Left kidney (tissue), 2 donors: ENCODE measurements around the gene NPM3. TPM values are rescaled to one million over a fixed set of nuclear protein-coding genes. Genes with fewer than 3 reads are reported as not detected.
"Not testable (repeated sequence)": the region's sequence is repeated elsewhere in the genome, so short reads cannot be mapped to it uniquely, and the experiment has no call there.

Experiments
- DNase-seq: peaks from one replicate; pipeline ENCODE4 v3.0.0-alpha.2; 2013
- polyA plus RNA-seq: library from polyadenylated mRNA; unstranded; fragments of 120-200 nt; gene quantifications from one replicate; pipeline ENCODE4 v1.2.1, GENCODE V29; 2013; ENCODE audit not compliant: insufficient read length

Gene NPM3
- polyA plus RNA-seq, 1 donor, result 49.1 TPM

DNA sequence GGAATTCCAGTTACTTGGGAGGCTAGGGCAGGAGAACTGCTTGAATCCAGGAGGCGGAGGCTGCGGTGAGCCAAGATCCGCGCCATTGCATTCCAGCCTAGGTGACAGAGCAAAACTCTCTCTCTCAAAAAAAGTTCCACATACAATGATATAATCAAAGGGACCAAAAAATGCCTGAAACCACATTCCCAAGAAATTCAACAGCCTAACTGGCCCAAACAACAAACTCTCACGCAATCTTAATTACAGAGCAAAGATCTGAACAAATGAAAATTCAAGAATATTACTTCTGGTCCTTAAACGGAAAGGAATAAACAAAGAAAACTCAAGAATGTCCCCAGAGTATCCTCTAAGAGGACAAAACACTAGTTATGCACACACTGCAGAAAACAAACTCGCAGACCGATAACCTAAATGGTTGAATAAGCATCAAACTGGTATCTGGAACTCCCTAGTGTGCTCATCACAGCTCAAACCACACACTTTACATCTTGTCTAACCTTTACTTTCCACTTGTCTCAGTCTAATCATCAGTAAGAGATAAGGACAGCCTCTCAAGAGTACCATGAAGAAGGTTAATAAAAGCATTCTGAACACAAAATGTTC lies 31.3 kb upstream of the NPM3 start:
- DNase-seq, result no peak

DNA sequence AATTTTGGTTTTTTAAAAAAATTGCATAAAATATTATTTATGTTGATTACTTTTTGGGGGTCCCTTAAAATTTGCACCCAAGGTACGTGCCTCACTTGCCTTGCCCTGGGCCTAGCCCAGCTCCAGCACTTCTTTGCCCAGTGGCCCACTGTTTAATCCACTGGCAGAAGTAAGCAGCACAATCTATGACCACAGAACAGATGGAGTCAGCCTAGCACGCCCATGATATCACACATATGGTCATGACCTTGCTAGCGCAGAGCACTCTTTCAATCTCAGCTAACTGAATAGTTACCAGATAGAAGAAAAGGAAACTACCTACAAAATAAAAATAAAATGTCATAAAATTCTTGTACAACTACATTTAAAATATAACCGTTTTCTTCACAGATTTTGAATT lies 29.4 kb upstream of the NPM3 start:
- DNase-seq, result no peak

DNA sequence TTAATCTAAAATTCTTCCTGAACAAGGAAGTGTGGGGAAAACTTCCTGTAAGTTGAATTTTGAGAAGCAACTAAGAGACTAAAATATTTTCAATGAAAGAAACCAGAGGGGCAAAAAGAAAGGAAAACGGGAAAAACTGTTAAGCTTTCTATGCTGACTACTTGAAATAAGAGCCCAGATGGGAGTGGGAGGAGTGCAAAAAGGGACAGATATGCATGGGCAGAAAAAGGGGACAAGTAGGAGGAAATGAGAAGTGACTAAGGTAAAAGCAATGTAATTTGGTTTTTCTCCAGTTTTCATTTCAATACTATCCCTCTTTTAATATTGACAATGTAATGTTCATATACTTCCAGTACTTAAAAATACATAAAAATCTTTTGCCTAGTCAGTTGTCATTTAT lies 23.9 kb upstream of the NPM3 start:
- DNase-seq, result no peak

DNA sequence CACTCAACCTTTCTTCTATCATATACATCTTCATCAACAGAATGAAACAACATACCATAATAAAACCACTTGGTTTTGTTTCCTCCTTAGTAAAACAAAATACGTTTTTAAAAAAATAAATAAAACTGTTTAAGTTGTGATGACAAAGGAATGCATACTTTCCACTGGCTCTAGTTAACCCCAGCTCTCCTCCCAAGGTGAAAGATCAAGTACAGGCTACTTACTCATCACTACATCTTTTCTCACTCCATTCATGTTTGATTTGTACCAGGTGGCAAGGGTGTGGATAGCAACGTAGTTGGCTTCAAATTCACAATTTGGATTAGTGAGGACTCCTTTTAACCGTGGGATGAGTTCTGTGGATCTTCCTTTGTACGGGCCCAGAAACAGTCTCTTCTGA lies 20.3 kb upstream of the NPM3 start:
- DNase-seq, result no peak

DNA sequence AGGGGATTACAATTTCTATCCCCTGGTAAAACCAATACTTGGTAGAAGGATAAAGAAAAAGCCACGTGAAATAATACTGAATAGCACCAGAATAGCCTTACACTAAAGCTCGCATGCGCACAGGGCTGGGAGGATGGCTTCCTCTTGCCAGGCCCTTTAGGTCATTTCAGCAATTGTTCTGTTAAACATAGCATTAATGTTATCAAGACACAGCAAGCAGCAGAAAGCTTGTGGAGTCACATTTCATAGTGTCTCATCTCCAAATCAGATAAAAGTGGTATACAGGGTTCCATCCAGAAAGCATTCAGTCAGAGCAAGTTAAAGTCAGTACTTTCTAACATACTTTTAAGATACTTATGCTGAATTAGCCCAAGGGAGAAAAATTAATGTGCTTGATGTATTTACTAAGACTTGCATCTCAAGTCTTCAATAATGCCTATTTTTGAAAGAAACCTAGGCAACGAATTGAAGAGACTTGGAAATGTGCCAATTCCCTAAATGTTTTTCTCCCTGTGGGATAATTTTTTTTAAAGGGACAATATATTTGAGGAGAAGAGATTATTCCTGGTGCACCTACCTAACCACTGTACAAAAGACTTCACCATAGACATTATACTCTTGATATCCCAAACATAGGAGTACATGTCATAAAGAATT lies 14.3 kb upstream of the NPM3 start:
- no peak for DNase-seq

DNA sequence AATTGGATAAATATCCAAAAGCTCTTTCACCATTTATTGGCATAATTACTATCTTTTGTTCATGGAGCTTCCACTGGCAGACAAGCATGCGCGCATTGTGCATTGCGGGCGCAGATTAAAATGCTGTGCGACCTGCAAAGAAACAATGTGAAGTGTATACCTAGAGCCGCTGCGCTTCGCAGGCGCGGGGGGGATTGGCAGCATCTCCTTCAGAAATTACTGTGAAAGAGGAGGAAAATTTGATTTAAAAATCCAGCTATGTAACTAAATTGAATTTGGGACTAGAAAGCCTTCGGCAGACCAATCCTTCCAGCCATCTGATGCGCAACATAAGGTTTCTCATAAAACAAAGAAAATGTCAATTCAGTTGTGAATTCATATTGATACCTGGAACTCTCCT lies 10.3 kb upstream of the NPM3 start:
- DNase-seq, result no peak

DNA sequence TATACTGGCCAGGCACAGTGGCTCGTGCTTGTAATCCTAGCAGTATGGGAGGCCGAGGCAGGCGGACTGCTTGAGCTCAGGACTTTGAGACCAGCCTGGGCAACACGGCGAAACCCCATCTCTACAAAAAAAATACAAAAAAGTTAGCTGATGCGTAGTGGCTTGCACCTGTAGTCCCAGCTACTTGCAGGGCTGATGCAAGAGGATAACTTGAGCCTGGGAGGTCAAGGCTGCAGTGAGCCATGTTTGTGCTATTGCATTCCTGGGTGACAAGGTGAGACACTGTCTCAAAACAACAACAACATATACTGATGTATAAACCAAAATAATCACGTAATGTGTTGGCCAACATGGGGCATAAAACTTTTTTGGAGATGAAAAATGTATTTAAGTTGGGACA lies 6.4 kb upstream of the NPM3 start:
- no peak for DNase-seq

DNA sequence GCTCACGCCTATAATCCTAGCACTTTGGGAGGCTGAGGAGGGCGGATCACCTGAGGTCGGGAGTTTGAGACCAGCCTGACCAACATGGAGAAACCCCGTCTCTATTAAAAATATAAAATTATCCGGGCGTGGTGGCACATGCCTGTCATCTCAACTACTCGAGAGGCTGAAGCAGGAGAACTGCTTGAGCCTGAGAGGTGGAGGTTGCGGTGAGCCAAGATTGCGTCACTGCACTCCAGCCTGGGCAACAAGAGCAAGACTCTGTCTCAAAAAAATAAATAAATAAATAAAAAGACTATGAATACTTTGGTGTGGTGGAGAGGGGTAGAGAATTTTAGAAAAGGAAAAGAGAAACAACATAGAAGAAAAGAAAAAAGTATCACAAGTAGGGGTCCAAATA lies 6.0 kb upstream of the NPM3 start:
- DNase-seq, result not testable (repeated sequence)

DNA sequence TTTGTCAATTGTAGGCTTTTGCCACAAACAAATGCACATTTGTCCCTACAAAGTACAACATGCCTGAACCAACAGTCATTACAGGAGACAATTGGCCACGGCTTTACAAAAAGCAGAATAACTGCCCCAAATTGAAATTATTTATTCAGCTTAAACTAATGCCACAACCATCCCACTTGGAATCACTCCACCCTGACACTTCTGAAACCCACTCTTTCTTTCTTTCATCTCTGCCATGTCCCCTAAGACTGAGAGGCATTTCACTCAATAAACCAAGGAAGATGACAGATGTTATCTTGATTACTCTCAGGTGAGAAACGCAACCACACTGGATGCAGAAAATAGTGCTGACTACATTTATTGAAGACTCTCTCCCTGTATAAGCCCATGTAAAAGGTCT lies 2.6 kb upstream of the NPM3 start:
- no peak for DNase-seq

DNA sequence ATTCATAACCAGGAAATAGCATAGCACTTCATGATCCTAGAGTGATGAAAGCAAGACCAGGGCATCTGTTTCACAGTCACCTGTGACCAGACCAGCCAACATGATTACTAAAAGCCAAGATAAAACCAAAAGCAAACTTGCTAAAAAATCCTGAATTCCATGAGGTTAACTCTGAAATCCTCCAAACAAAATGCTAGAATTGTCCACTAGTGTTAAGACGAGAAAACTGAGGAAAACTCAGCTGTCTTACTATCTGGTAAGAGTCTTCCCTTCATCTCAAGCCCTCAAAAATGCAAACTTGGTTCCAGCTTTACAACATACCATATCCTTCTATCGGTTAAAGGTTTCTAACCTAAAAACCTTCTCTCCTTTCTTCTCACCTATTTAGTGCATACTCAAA lies 1.3 kb upstream of the NPM3 start:
- DNase-seq, result no peak

DNA sequence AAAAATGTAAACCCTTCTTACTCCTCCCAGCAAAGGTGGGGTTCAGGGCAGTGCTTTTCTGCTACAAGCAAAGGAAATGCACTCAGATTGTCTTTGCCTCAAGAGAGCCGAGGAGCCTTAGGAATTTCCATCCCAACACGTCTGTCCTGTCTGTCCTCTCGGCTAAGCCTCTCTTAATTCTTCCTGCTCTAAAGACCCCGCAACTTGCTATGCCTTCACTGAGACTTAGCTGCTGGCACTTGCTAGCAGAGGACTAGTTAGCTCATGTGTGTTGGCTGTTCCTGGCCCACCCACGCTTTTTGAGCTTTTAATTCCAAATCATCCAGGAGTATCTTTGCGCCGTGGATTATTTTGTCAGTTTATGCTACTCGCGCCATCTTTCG lies 481 bp upstream of the NPM3 start:
- no peak for DNase-seq

DNA sequence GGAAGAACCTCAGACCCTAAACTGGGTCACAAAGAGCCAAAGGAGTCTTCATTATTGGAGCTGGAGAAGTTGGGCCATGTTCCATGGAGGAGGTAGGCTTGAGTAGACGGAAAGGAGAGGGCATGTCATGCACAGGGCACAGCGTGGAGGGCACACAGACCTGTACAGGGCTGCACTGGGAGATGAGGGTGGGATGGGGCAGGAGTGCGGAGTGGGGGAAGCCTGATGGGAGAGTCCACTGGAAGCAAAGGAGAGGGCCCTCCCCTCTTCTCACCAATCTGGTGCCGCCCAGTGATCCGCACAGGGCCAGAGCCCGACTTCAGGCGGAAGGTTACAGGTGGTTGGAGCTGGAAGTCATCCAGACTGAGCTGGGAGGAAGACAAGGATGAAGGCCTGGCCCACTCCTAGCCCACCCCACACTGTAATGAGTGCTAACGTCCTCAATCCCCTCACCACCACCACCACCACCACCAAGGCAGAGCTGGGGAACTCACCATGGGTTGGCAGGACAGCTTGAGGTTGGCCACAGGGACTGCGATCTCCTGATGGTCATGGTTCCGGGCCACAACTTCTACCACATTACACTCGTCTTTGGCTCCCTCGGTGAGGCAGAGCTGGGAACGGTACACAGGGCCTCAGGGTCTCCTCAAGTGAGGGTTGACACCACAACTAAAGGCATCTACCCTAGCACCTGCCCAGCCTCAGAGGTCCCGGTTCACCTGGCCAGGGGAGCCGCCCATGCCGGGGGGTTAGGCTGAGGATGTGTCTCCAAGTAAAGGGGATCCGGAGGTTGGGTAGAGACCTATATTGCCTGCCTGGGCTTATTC lies 1.0 kb downstream of the NPM3 start:
- DNase-seq, result no peak

DNA sequence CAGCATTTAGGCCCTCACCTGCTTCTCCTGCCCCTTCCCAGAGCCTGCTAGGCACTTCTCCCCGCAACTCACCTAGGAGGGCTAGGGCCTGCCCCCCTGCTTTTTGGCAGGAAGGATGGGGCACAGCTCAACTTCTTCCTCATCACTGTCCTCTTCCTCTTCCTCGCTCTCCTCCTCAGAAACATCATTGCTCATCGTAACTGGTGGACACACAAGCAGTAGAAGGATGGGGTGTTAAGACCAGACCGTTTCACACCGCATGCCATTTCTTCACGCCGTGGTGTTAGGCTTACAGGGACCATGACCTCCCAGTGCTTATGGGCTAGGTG lies 1.6 kb downstream of the NPM3 start:
- no peak for DNase-seq

DNA sequence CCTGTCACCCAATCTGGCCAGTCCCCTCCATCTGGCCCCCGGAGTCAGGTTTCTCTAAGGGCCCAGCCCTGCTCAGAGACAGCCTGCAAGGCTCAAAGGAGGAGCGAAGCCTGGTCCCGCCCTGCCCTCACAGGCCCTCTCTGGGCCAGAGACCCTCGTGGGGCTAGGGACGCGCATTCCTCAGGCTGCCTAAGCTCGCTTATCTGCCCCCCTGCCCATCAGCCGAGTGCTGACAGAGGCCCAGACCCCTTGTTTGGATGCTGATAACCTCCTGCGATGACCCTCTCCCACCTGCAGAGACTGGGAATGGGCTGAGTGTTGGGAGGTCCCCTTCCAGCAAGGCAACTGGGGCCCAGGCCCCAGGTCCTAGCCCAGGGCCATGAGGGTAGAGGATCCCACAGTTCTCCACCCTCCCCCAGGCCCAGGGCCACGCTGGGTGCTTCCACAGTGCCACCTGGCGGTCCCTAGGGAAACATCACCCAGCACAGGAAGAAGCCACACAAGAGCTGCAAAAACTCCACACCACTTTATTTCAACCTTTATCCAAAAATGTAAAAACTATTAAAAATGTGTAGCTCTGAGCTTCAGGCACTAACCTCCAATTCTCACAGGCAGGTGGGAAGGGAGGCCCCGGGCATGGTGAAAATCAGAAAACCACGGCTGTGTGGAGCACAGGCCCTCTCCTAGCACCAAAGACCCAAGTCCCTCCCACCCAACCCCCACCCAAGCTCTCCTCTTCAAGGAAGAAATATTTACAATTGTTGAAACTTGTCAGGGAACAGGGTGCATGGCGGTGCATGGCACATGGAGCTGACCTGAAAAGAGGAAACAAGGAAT lies 2.2 kb downstream of the NPM3 start:
- DNase-seq, result no peak

DNA sequence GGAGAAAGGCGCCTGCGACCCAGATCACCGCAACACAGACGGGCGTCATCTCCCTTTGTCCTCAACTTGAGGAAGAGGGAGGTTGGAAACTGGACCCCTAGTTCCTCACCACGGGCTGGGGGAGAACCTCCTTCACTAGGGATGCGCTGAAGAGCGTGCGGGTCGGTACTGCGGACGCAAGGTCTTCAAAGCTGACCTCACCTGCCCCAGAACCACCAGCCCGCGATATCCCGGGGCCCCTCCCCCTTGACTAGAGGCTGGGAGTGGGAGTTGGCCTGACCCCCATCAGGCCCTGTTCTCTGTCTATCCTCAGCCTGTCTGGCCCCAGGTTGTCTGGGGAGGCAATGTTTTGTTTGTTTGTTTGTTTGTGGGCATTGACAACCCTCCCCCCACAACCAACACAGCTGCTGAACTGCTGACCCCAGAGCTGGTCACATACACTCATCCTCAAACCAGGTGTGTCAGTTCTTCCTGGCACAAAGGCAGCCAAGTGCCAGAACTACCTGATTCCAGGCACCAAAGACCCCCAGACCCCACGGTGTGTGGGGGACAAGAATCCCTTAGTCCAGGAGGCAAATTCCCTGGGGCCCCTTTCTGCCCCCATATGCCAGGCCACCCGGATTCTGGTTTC lies 2.9 kb downstream of the NPM3 start:
- no peak for DNase-seq

DNA sequence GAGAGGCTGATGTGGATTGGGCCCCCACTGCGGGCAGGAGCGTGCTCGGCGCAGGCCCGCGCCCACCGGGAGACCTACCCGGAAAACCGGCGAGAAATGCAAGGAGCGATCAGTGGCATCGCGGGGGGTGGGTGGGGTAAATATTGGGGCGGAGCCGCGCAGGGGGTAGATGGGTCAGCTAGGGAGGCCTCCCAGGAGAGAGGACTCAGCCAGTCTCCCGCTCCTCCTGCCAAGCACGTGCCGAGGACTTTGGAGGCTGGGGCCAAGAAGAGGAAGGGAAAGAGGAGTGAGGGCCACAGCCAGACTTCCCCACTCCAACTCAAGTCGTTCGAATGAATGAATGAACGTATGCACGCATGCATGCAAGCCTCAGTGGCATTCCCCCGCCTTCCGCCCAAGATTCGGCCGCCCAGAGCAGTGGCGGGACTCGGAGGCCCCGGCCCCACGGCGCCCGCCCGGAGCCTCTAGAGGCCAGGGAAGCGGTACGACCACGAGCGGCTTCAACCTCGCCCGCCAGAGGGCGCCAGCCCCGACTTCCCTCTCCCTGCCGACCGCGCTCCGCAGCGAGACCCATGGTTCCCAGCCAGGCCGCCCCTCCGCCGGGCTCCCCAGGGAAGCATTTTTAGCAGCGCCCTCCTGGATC lies 3.6 kb downstream of the NPM3 start:
- peak; percentile 72 for DNase-seq

DNA sequence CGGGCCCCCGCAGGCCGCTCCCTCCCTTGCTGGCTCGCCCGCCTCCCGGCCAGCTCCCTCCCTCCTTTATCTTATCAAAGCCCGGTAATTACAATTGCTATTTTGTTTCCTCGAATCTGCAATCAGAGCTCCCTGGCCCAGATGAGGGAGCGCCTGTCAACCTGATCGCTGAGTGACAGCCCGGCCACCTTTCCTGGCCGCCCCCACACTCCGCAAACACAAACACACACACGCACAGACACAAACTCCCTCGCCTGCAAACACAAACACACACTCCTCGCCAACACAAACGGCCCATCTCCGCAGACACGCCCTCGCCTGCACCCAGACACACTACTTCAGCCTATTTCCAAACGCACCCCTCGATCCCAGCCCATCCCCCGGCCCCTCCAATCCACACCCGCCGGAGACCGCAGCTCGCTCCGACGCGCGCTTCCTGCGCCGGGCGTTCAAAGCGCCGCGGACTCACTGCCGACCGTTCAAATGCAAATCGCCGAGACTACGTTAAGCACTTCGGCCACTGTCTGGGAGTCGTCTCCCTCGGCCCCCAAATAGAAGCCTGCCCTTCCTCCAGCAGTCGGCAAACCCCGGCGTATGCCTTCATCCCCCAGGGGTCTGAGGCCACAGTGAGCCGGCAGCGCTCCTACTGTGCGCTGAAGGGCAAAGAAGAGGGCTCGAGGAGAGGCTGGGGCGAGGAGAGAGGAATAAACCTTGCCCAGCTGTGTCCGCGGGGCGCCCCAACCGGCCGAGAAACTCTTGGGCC lies 4.3 kb downstream of the NPM3 start:
- DNase-seq, result no peak

DNA sequence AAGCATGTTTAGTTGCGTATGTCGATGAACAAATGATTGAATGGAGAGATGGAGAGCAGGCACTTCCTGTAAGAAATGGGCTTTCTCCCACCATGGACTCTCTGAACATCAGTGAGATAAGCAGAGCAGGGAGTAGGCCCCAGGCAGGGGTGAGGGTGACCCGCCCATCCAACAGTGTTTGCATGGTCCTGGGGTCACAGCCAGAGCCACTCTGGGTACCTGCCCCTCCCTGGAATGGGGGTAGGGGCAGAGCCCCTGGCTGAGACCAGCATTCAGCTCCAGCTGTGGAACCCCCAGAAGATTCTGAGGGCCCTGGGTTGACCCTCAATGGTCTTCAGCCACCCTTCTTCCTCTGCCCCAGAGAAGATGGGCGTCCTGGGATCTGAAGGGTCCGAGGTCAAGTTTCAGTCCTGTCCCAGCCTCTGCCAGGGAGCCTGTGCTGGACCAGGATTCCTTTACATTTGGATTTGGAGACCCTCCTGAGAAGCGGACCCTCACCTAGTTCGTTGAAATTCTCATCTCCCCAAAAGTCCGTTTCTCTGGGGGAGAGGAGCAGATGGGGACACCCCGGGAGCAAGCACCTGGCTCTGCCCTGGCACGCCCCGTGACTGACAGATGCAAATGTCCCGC lies 5.0 kb downstream of the NPM3 start:
- no peak for DNase-seq

DNA sequence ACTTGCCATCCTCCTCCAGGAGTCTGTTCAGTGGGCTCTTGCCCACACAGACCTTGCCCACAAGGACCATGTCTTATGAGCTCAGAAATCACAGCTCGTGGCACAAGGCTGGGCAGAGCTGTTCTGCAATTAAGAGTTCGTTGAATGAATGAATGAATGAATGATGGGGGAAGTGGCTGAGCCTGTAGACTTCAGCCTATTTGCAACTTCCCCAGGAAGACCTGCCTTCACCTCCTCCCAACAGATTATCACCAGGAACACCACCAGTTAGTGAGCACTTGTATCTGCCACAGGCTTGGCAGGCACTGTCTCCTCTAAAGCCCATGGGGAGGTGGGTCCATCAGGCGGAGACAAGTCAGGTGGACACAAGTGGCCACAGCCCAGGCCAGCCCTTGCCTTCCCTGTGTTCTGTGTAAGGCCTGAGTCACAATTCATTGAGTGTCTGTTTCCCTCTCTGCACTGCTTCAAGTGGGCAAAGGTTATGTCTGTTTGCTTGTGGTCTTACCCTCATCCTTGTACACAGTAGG lies 5.6 kb downstream of the NPM3 start:
- DNase-seq, result no peak

DNA sequence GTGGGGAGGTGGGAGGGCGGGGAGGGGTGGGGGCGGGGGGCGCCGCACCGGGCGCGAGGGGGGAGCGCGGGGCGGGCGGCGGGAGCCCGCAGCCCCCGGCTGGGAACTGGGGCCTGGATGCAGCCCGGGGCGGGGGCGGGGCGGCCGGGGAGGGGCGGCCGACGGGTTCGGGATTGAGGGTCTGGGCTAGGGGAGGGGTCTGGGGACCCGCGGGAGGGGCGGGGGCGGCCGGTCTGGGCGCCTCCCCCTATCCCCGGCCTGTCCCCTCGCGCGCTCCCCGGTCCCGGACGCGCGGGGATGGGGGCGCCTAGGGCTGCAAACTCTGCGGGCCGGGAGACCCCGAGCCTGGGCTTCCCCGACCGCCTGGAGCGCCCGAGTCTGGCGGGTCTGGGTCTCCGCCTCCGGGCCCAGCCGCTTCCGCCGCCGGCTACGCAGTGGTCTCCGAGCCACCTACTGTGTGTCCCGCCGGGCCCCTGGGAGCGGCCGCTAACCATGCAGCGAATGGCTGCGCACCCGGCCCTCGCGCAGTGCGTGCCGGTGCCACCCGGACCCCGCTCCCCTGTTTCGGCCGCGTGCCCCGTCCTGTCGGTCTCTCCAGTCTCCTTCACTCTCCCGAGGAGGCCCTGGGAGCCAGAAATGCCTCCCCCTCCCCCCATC lies 7.0 kb downstream of the NPM3 start:
- no peak for DNase-seq
